GM23338 (cell line): ENCODE measurements around the gene CAD. TPM values are rescaled to one million over a fixed set of nuclear protein-coding genes. Genes with fewer than 3 reads are reported as not detected.

Experiments used
- ATAC-seq: fragments of 200-7000 bp; cut with Tn5 transposase; 3 replicates; pipeline ENCODE4 v1.9.1; 2020
- DNase-seq: peaks from one replicate; pipeline ENCODE4 v3.0.0-alpha.2; 2015; ENCODE audit warnings: low spot score
- H2AFZ ChIP-seq: fragments of 200-600 bp; sonication (generic); 2 replicates; pipeline ENCODE4 v1.8.0; 2016; ENCODE audit warnings: antibody characterized with exemption, mild to moderate bottlenecking, moderate library complexity
- H3F3A ChIP-seq: fragments of 200-600 bp; sonication (generic); replicated peaks from 2 replicates; pipeline ENCODE4 v1.8.0; 2017; ENCODE audit warnings: antibody characterized with exemption, mixed run types, low read depth
- H3K27ac ChIP-seq: fragments of 200-600 bp; sonication (generic); 2 replicates; pipeline ENCODE4 v1.6.1; 2016; ENCODE audit warnings: low read depth
- H3K27me3 ChIP-seq: fragments of 200-600 bp; sonication (generic); 2 replicates; pipeline ENCODE4 v1.8.0; 2016; ENCODE audit warnings: mild to moderate bottlenecking, mixed run types, moderate library complexity; ENCODE audit not compliant: insufficient read depth
- H3K36me3 ChIP-seq: fragments of 200-600 bp; sonication (generic); 2 replicates; pipeline ENCODE4 v1.8.0; 2016; ENCODE audit warnings: mild to moderate bottlenecking; ENCODE audit not compliant: insufficient read depth
- H3K4me1 ChIP-seq: fragments of 200-600 bp; sonication (generic); 2 replicates; pipeline ENCODE4 v1.8.0; 2016; ENCODE audit warnings: mild to moderate bottlenecking, moderate library complexity; ENCODE audit not compliant: insufficient read depth
- H3K4me2 ChIP-seq: fragments of 200-600 bp; sonication (generic); 2 replicates; pipeline ENCODE4 v1.7.1; 2017; ENCODE audit warnings: mixed run types
- H3K4me3 ChIP-seq: fragments of 200-600 bp; sonication (generic); 2 replicates; pipeline ENCODE4 v1.6.1; 2016; ENCODE audit warnings: mixed run types
- H3K79me2 ChIP-seq: fragments of 200-600 bp; sonication (generic); replicated peaks from 2 replicates; pipeline ENCODE4 v1.8.0; 2017; ENCODE audit warnings: mild to moderate bottlenecking; ENCODE audit not compliant: insufficient read depth
- H3K9me2 ChIP-seq: fragments of 200-600 bp; sonication (generic); 2 replicates; pipeline ENCODE4 v1.8.0; 2017; ENCODE audit not compliant: insufficient read depth
- H4K20me1 ChIP-seq: fragments of 200-600 bp; sonication (generic); replicated peaks from 2 replicates; pipeline ENCODE4 v1.8.0; 2017; ENCODE audit warnings: mild to moderate bottlenecking; ENCODE audit not compliant: insufficient read depth
- H3K27ac Mint-ChIP-seq: 2 replicates; pipeline ENCODE4 v1.8.0; 2020; ENCODE audit warnings: inconsistent platforms, mild to moderate bottlenecking, moderate library complexity, mixed read lengths
- H3K27me3 Mint-ChIP-seq: 3 replicates; pipeline ENCODE4 v1.8.0; 2022; ENCODE audit warnings: low read depth, mild to moderate bottlenecking, moderate library complexity, mixed read lengths, inconsistent platforms; ENCODE audit not compliant: insufficient read depth, poor library complexity
- H3K36me3 Mint-ChIP-seq: 3 replicates; pipeline ENCODE4 v1.8.0; 2021; ENCODE audit warnings: low read depth, mild to moderate bottlenecking, inconsistent platforms, moderate library complexity, mixed read lengths
- H3K4me1 Mint-ChIP-seq: 3 replicates; pipeline ENCODE4 v1.8.0; 2020; ENCODE audit warnings: mild to moderate bottlenecking, inconsistent platforms, mixed read lengths
- H3K4me3 Mint-ChIP-seq: 3 replicates; pipeline ENCODE4 v1.8.0; 2021; ENCODE audit warnings: moderate library complexity, mild to moderate bottlenecking, inconsistent platforms, mixed read lengths
- H3K9me3 Mint-ChIP-seq: 3 replicates; pipeline ENCODE4 v1.8.0; 2020; ENCODE audit warnings: moderate library complexity, mild to moderate bottlenecking, inconsistent platforms, mixed read lengths
- CREB1 ChIP-seq: fragments of 250-450 bp; sonication (Bioruptor Pico); IDR thresholded peaks from 2 replicates; pipeline ENCODE4 v1.5.0; 2020; ENCODE audit warnings: low read depth, mild to moderate bottlenecking, moderate library complexity
- CTCF ChIP-seq, 2 experiments: fragments of 200-600 bp in 1 of 2; sonication (generic) in 1 of 2; conservative IDR thresholded peaks; 2 replicates each; pipeline versions ENCODE4 v1.5.1 to v1.6.1; 2016 to 2017; ENCODE audit warnings: antibody characterized with exemption in 2 of 2, low read depth in 2 of 2, mild to moderate bottlenecking in 2 of 2, moderate library complexity in 1 of 2
- ETS1 ChIP-seq: IDR thresholded peaks from 2 replicates; pipeline ENCODE4 v1.6.1; 2016; ENCODE audit warnings: antibody characterized with exemption
- EZH2 ChIP-seq: fragments of 200-600 bp; sonication (generic); IDR thresholded peaks from one replicate; pipeline ENCODE4 v1.8.0; 2017; ENCODE audit warnings: antibody characterized with exemption, mild to moderate bottlenecking, low read depth; ENCODE audit not compliant: unreplicated experiment
- EZH2phosphoT487 ChIP-seq: fragments of 200-600 bp; sonication (generic); IDR thresholded peaks from one replicate; pipeline ENCODE4 v1.8.1; 2018; ENCODE audit warnings: antibody characterized with exemption; ENCODE audit not compliant: unreplicated experiment
- JUNB ChIP-seq: IDR thresholded peaks from one replicate; pipeline ENCODE4 v1.6.1; 2016; ENCODE audit warnings: antibody characterized with exemption; ENCODE audit not compliant: unreplicated experiment
- POLR2AphosphoS5 ChIP-seq: IDR thresholded peaks from 2 replicates; pipeline ENCODE4 v1.6.1; 2016; ENCODE audit warnings: antibody characterized with exemption, low read depth
- REST ChIP-seq: IDR thresholded peaks from one replicate; pipeline ENCODE4 v1.6.1; 2018; ENCODE audit warnings: antibody characterized with exemption; ENCODE audit not compliant: unreplicated experiment
- STAT1 ChIP-seq: IDR thresholded peaks from one replicate; pipeline ENCODE4 v1.6.1; 2016; ENCODE audit warnings: antibody characterized with exemption; ENCODE audit not compliant: unreplicated experiment
- ZNF114 ChIP-seq: fragments of 250-450 bp; sonication (Bioruptor Pico); IDR thresholded peaks from 2 replicates; pipeline ENCODE4 v1.5.0; 2020; ENCODE audit warnings: mild to moderate bottlenecking, moderate library complexity
- ZNF331 ChIP-seq: fragments of 250-450 bp; sonication (Bioruptor Pico); IDR thresholded peaks from 2 replicates; pipeline ENCODE4 v1.5.0; 2020; ENCODE audit warnings: low read depth, mild to moderate bottlenecking, moderate library complexity
- ZNF462 ChIP-seq: fragments of 250-450 bp; sonication (Bioruptor Pico); IDR thresholded peaks from 2 replicates; pipeline ENCODE4 v1.5.0; 2020; ENCODE audit warnings: mild to moderate bottlenecking, moderate library complexity
- polyA plus RNA-seq: library from polyadenylated mRNA; unstranded; fragments of >200 nt; fragmentation: Nextera tagmentation; extraction: Ambion mirVana; gene quantifications from 2 replicates; pipeline ENCODE4 v1.2.1, GENCODE V29; 2016
- total RNA-seq: library from RNA; depleted of rRNA; stranded (reverse); fragments of >200 nt; shearing (Covaris generic); gene quantifications from 2 replicates; pipeline ENCODE4 v1.2.3, GENCODE V29; 2014

CAD gene
- total and polyA plus RNA-seq, 2 experiments from 2014 or later, result 38.1 to 147 TPM

- TF ChIP-seq ZNF462 (CRISPR knock-in tag), result no peak
Measured at GRCh38 chr2:27225526-27225925, 8.4 kb downstream of the CAD start (continued).

- H2AFZ ChIP-seq, result no peak overlapping the region
- 0 out of 2 replicates have a peak, but pooled peaks cover 3% of the 10 kb centered on the region for H3K79me2 ChIP-seq
- no peak for DNase-seq
- H3K27ac ChIP-seq, result no peak overlapping the region
- no peak overlapping the region for H3K27ac Mint-ChIP-seq
- H3K4me1 Mint-ChIP-seq, result no peaks in the 10 kb centered on the region
- no peaks in the 10 kb centered on the region for H3K27me3 ChIP-seq
- no peak overlapping the region for H3K4me3 ChIP-seq
- H3K4me3 Mint-ChIP-seq, result no peak overlapping the region
- peaks cover 10% of the 10 kb centered on the region for H4K20me1 ChIP-seq
- H3K36me3 Mint-ChIP-seq, result peaks cover 97% of the 10 kb centered on the region
- H3K4me2 ChIP-seq, result no peak overlapping the region
- no peaks in the 10 kb centered on the region for H3F3A ChIP-seq
- H3K9me3 Mint-ChIP-seq, result no peaks in the 10 kb centered on the region
- peaks cover 10% of the 10 kb centered on the region for H3K27me3 Mint-ChIP-seq
- no peak for ATAC-seq
- H3K36me3 ChIP-seq, result peaks cover 72% of the 10 kb centered on the region
- no peaks in the 10 kb centered on the region for H3K9me2 ChIP-seq
- H3K4me1 ChIP-seq, result no peaks in the 10 kb centered on the region
- TF ChIP-seq STAT1 (no peak), CREB1 (CRISPR knock-in tag) (no peak), EZH2phosphoT487 (no peak), CTCF (conservative IDR thresholded peaks at IDR 0.05; ENCODE audit: low read depth in 2 of 2) (no peak), POLR2AphosphoS5 (no peak), REST (no peak), ZNF331 (CRISPR knock-in tag) (no peak), EZH2 (no peak), JUNB (no peak), ZNF114 (no peak), ETS1 (no peak)
Measured at GRCh38 chr2:27227501-27227900, 10.3 kb downstream of the CAD start.
